Measurements from ENCODE around the gene DUSP7.

The DUSP7 gene

DNA sequence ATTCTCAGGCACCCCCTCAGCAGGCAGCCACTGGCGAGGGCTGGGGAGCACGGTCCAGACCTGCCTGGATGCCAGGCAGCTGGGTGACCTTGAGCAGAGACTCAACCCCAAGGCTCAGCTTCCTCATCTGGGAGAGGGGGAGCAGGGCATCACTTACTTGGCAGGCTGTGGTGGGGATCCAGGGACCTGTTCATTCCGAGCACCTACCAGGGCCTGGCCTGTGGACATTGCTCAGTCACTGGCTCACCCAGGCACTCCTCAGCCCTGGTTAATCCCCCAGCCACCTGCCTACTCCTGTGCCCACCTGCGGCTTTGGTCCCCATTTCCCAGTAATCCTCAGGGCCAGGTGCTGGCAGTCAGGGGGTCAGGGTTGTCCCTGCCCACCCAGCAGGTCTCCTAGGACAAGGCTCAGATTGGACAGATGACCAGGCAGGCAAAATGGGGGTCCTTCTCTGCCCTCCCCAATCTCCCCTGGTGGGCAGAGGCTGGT, 51.4 kb downstream of the DUSP7 start:
- DNase-seq: no peak

DNA sequence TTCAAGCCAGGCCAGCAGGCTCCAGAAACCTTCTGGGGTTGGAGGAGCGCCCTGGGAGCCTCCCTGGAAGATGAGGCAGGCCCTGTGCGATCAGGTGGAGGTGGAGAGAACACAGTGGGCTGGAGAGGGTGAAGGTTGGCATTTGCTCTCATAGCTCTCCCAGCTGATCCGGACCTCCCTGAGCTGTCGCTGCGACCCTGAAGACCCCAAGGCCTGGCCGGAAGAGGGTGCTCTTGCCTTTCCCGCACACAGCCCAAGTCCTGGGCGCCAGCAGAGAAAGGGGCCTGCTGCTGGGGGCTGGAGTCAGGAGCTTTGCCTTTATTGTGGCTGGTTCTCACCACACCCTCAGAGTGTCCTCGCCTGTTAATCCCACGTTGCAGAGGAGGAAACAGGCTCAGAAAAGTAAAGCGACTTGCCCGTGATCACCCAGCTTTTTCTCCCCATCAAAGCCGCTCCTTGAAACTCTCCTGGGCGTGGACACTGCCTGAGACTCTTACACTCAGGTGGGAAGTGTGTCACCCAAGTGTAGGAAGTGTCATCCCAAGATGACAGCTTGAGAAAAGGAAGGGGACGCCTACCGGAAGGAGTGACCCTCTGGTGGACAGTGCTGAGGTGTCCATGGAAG, 52.1 kb downstream of the DUSP7 start:
- DNase-seq: no peak

DNA sequence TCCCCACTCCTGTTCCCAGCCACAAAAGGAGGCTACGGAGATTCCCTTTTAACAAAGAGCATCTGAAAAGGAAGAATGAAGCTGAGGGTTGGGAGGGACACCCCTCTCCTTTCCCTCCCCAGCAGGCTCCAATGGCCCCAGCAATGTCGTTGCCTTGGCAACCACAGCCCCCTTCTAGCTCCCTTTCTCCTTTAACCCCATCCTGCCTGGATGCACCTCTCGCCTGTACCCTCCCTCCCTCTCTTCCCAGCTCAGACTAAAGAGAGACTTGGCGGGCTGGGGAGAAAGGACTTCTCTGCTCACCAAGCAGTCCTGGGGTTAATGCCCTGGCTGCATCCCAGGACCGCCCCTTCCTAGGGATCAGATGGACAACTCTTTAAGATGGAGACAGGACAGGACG, 53.6 kb downstream of the DUSP7 start:
- no peak for DNase-seq

DNA sequence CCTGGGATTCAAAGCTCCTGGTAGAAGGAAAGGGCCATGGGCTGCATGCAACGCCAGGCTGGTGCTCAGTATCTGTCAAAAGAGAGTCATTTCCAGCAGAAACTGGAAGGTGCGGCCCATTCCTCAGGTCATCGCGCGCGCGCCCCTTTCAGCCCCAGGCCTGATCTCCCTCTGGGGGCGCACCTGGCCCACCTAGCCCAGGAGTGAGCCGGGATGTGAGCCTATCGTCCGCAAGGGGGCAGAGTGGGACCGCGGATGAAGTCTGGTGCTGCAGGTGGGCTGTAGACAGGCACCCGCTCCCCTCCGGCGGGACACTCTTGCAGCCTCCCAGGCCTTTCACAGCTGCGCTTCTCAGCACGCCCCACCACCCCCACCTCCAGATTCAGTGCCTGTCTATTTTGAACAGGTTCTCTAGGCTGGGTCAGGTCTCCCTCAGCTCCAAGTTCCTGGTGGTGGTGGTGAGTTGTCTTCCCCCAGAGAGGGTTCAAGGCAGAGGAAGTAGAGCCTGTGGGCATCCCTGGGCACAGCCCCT, 54.9 kb downstream of the DUSP7 start:
- DNase-seq: peak; percentile 96

DNA sequence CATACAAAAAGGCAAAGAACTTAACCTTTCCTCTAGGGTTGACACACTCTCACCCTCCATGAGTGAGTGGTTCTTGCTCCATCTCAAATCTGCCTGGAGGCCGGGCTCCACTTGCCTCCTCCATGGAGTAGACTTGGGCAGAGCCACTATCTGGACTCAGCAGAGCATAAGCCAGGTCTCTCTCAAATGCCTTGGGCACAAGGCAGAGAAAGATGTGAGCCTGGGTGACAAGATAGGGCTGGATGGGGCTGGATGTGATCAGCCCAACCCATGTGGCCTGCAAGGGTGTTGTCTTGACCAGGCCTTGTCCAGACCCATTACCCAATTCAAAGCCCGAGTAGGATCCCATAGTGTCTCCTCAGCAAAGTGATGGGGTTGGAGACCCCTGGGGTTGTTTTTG, 56.5 kb downstream of the DUSP7 start:
- no peak for DNase-seq
